Posterior cingulate gyrus (tissue), 11 donors: ENCODE data around the gene MAP4K5.

Experiments used
- DNase-seq, 10 donors: peaks; one replicate each; pipeline versions ENCODE4 v3.0.0 to v3.0.0-alpha.2; 2020 to 2021; ENCODE audit warnings: mixed read lengths in 3 of 10
- intact Hi-C: fragments of 100-400 bp; cut with DNase I; formaldehyde crosslinking; loops from one replicate; pipeline ENCODE4 v1.15.1; 2023

The MAP4K5 gene

GRCh38 chr14:50489851-50490250 lies 42.5 kb downstream of the MAP4K5 start:
- no peak for DNase-seq
- intact Hi-C loops = no loop called here

GRCh38 chr14:50488521-50488920 lies 43.8 kb downstream of the MAP4K5 start:
- intact Hi-C loops = no loop called here
- DNase-seq = no peak

- DNase-seq = no peak
- intact Hi-C loops = no loop called here
Observed at GRCh38 chr14:50479041-50479440, 53.3 kb downstream of the MAP4K5 start.

GRCh38 chr14:50477760-50478159 lies 54.6 kb downstream of the MAP4K5 start:
- no peak for DNase-seq
- intact Hi-C loops = no loop called here

GRCh38 chr14:50476134-50476533 lies 56.2 kb downstream of the MAP4K5 start:
- no peak for DNase-seq
- intact Hi-C loops = no loop called here

GRCh38 chr14:50475460-50475859 lies 56.9 kb downstream of the MAP4K5 start:
- intact Hi-C loops = no loop called here
- no peak for DNase-seq

GRCh38 chr14:50471838-50472465 lies 60.4 kb downstream of the MAP4K5 start:
- intact Hi-C loops = no loop called here
- DNase-seq = no peak

- intact Hi-C loops = no loop called here
- DNase-seq = no peak
Observed at GRCh38 chr14:50469982-50470381, 62.4 kb downstream of the MAP4K5 start.

GRCh38 chr14:50462111-50462510 lies 70.3 kb downstream of the MAP4K5 start:
- no peak for DNase-seq
- intact Hi-C loops = no loop called here

GRCh38 chr14:50453869-50454268 lies 78.5 kb downstream of the MAP4K5 start:
- intact Hi-C loops = loop anchor here (5.0 kb wide), 1 partner anchor 73 kb away; no protein-coding TSS in a partner anchor
- no peak for DNase-seq

GRCh38 chr14:50452979-50453705 lies 79.2 kb downstream of the MAP4K5 start:
- intact Hi-C loops = loop anchor here (5.0 kb wide), 1 partner anchor 74 kb away; no protein-coding TSS in a partner anchor
- DNase-seq = no peak

- no peak for DNase-seq
- intact Hi-C loops = loop anchor here (5.0 kb wide), 1 partner anchor 75 kb away; no protein-coding TSS in a partner anchor
Observed at GRCh38 chr14:50452296-50452695, 80.1 kb downstream of the MAP4K5 start.

GRCh38 chr14:50451854-50452253 lies 80.5 kb downstream of the MAP4K5 start:
- no peak for DNase-seq
- intact Hi-C loops = loop anchor here (5.0 kb wide), 1 partner anchor 75 kb away; no protein-coding TSS in a partner anchor

GRCh38 chr14:50447461-50447860 lies 84.9 kb downstream of the MAP4K5 start:
- intact Hi-C loops = no loop called here
- DNase-seq = no peak

- no peak for DNase-seq
- intact Hi-C loops = no loop called here
Observed at GRCh38 chr14:50434528-50434927, 97.8 kb downstream of the MAP4K5 start.

- no peak for DNase-seq
- intact Hi-C loops = no loop called here
Observed at GRCh38 chr14:50432131-50432530, 100.2 kb downstream of the MAP4K5 start.

GRCh38 chr14:50425816-50426215 lies 106.6 kb downstream of the MAP4K5 start:
- intact Hi-C loops = no loop called here
- DNase-seq = no peak

GRCh38 chr14:50425105-50425504 lies 107.3 kb downstream of the MAP4K5 start:
- intact Hi-C loops = no loop called here
- no peak for DNase-seq

GRCh38 chr14:50423529-50423928 lies 108.8 kb downstream of the MAP4K5 start:
- DNase-seq = no peak
- intact Hi-C loops = no loop called here

- intact Hi-C loops = no loop called here
- DNase-seq = no peak
Observed at GRCh38 chr14:50421499-50421898, 110.9 kb downstream of the MAP4K5 start.

- DNase-seq = no peak
- intact Hi-C loops = no loop called here
Observed at GRCh38 chr14:50417853-50418252, 114.5 kb downstream of the MAP4K5 start.

- intact Hi-C loops = no loop called here
- no peak for DNase-seq
Observed at GRCh38 chr14:50410921-50411320, 121.4 kb downstream of the MAP4K5 start.
